NCI-H345 treated with DMSO at 0.1 percent for 48 hours (cell line): ENCODE data around the gene CHST8.
A peak's percentile ranks its signal among the peaks of the same experiment; 100 is the strongest.

Experiments
- DNase-seq: peaks from one replicate; lab custom pipeline; 2025; ENCODE audit not compliant: unreplicated experiment; lab: John Stamatoyannopoulos, UW

Gene CHST8

GRCh38 chr19:33763633-33764371, 142.0 kb downstream of the CHST8 start:
- DNase-seq = no peak

GRCh38 chr19:33766623-33767022, 144.9 kb downstream of the CHST8 start:
- no peak for DNase-seq

- no peak for DNase-seq
Observed at GRCh38 chr19:33767898-33768413, 146.2 kb downstream of the CHST8 start.

- DNase-seq = no peak
Observed at GRCh38 chr19:33769208-33769607, 147.5 kb downstream of the CHST8 start.

GRCh38 chr19:33770107-33770506, 148.4 kb downstream of the CHST8 start:
- DNase-seq = no peak

GRCh38 chr19:33771384-33772101, 149.8 kb downstream of the CHST8 start:
- peak; percentile 78 for DNase-seq

GRCh38 chr19:33772102-33772857, 150.5 kb downstream of the CHST8 start:
- no peak for DNase-seq

GRCh38 chr19:33772858-33773180, 151.1 kb downstream of the CHST8 start:
- DNase-seq = no peak

- DNase-seq = no peak
Observed at GRCh38 chr19:33773704-33774624, 152.2 kb downstream of the CHST8 start.

GRCh38 chr19:33774751-33775150, 153.0 kb downstream of the CHST8 start:
- no peak for DNase-seq

- no peak for DNase-seq
Observed at GRCh38 chr19:33775731-33776487, 154.2 kb downstream of the CHST8 start.

- DNase-seq = no peak
Observed at GRCh38 chr19:33777351-33777750, 155.6 kb downstream of the CHST8 start.

GRCh38 chr19:33777753-33778088, 156.0 kb downstream of the CHST8 start:
- DNase-seq = no peak

GRCh38 chr19:33778089-33778791, 156.5 kb downstream of the CHST8 start:
- peak; percentile 86 for DNase-seq

GRCh38 chr19:33779849-33780248, 158.1 kb downstream of the CHST8 start:
- DNase-seq = no peak

GRCh38 chr19:33780251-33780650, 158.5 kb downstream of the CHST8 start:
- DNase-seq = no peak

- DNase-seq = no peak
Observed at GRCh38 chr19:33780746-33781145, 159.0 kb downstream of the CHST8 start.

- no peak for DNase-seq
Observed at GRCh38 chr19:33781415-33781935, 159.7 kb downstream of the CHST8 start.

- no peak for DNase-seq
Observed at GRCh38 chr19:33781996-33782395, 160.2 kb downstream of the CHST8 start.
